ENCODE data around the gene HNRNPC.
"Not testable (repeated sequence)": the region's sequence is repeated elsewhere in the genome, so short reads cannot be mapped to it uniquely, and the experiment has no call there.

The HNRNPC gene

DNA sequence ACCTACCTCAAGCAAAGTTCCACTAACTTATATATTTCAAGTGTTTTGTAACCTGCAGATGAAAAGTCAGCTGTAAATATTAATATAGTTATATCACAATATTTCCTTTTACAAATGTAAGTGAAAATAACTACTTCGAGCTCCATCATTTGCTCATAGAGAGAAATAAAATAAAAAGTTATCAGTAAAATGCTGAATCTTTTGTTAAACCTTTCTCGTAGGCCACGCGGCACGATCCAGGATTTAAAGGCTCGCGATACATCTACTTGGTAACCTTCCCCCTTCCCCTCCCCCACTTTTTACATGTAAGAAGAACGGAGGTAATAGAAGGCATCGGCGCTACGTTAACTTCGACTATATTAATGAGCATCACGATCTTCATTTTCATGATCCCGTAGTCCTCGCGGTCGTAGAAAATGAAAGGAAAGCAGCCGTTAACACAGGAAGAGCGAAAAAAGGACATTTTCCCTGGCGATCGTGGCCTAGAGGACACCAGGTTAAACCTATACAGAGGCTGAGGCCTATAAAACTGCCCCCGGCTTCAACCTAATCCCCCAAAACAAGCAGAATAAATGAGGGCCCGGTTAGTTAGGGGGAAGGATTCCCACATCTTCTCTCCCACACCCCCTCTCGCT, 508 bp downstream of the HNRNPC start:
- peak; percentile 56 for DNase-seq (ENCODE audit: low spot score)

DNA sequence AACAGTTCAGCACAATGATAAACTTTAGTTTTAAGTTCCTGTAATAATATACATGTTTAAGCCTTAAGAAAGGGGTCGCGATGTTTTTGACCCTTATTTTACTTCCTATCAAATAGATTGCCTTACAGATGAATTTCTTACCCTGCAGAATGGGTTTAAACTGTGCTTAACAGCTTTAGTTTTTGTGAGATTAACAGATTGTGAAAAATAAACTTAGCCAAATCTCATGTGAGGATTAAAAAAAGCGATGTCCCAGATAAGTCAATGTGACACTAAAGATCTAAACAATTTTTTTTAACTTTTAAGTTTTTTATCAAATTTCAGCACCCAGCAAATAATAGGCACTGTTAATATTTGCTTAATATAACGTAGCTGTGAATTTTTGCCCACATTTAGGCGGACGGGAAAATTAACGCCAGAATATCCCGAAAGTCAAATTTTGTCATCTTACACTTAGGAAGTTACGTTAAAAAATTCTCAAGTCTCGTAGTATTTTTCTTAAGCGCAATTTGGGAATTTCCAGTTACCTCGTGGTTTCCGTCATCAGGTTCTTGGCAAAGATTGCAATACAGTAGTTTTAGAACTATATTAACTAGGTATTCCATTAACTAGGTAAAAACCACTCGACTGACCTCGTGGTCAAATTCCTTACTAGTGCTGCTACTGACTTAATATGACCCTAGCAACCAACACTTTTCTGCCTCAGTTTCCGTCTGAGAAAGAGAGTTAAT, 1.2 kb downstream of the HNRNPC start:
- peak; percentile 95 for DNase-seq (ENCODE audit: low spot score)

DNA sequence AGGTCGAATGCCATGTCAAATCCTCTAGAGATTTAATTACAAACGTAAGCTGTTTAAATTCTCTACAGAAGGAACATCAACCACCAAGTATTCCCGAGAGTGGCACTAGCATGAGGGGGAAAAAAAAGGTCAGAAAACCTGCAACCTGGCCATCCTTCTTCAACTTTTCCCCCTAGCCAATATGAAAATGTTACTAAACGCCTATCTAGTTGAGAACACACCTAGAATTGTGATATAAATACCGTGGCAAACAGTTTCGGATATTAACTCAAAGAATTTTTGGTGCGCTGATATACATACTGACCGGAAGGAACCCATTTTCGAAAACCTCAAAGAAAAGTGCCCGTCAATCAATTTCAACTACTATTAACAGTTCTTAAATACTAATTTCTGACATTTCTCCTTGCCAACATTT, 1.8 kb downstream of the HNRNPC start:
- DNase-seq (ENCODE audit: low spot score), result no peak

DNA sequence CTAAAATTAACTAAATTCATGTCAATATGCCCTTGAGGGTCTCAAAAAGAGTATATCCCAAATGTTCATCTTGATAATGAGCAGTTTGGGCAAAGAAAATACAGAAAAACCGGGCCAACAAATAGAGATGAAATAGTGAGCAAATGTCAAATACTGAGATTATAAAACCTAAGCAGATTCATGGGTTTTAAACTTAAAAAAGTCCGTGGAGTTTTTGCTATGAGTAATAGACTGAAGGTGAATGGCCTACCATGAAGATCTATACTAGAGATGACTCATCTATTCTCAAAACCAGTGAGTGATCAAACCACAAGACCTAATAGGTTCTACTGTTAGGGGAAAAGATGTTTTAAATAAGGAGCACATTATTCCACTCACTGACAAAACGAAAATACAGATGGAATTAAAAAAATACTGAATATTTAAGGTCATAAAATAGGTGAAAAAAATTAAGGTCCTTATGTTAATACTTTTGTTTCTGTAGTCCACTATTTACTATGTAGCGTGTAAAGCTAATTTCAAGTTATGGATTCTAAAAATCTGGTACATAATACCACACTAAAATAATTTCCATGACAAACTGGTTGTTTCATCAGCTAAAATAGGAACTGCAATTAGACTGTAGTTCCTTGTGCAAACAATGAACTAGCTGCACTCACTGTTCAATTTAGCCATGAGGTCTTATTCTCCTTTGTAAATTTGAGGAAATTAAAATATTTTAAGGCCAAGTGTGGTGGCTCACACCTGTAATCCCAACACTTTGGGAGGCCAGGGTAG, 5.0 kb downstream of the HNRNPC start:
- DNase-seq (ENCODE audit: low spot score), result peak; percentile 88

DNA sequence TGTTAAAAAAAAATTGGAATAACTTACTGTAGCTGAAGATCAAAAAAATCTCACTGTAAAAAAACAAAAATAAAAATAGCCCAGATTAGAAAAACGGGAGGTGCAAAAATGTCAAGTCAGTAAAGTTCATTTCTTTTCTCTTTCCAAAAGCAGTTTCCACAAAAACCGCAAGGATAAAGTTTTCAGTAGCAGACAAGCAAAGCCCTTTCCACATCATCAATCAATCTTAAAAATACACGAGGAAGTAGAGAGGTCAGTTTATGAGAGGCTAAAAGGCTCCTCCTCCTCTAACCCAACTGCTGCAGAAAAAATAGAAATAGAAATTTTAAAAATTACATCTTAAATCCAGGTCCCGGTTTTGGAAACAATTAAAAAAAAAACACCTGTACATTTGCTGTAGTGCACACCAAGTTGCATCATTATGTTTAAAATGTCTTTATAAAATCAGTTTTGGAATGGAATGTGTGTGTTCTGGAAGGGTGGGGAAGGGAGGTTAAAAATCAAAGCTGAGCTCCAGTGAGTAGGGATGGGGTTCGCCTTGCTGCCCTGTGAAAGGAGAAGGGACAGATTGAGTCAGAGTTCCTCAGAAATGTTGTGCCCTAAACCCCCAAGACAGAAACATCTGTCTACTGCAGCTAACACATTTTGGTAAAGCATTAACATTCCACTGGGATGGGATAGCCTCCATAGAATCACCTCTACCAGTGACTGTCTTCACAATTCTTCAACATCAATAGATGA, 5.8 kb downstream of the HNRNPC start:
- peak; percentile 41 for DNase-seq (ENCODE audit: low spot score)

DNA sequence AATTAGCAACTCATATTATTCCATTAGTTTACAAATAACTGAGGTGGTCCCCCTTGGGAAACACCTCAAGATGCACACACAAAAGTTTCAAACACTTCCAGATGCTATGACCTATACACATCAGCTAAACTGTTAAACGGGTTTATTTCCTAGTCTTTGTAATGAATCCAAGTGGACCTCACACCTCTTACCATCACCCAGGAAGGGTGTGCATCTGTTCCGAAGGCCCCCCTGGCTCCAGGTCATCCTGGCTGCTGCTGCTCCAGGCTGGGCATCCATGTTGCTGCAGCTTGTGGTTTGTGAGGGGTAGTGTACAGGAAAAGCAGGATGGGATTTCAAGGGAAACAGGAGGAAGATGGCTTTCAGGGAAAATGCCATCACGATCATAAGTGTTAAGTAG, 6.8 kb downstream of the HNRNPC start:
- DNase-seq (ENCODE audit: low spot score), result no peak

DNA sequence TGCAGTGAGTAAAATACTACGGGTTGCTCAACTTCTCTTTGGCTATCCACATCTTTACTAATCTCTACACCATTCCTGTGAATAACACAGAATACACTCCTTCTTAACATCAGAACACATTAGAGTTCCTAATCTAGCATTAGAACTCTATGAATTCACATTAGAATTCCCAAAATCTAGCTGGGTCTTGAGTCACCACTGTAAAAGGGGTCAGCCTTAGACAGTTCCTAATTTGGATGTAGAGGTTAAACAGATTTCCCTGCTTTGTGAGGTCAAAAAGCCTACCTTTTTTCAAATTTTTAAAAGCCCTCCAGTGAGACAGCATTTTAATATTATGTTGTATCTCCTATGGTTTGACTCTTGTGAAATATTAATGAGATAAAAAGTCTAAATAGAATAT, 7.4 kb downstream of the HNRNPC start:
- no peak for DNase-seq (ENCODE audit: low spot score)

DNA sequence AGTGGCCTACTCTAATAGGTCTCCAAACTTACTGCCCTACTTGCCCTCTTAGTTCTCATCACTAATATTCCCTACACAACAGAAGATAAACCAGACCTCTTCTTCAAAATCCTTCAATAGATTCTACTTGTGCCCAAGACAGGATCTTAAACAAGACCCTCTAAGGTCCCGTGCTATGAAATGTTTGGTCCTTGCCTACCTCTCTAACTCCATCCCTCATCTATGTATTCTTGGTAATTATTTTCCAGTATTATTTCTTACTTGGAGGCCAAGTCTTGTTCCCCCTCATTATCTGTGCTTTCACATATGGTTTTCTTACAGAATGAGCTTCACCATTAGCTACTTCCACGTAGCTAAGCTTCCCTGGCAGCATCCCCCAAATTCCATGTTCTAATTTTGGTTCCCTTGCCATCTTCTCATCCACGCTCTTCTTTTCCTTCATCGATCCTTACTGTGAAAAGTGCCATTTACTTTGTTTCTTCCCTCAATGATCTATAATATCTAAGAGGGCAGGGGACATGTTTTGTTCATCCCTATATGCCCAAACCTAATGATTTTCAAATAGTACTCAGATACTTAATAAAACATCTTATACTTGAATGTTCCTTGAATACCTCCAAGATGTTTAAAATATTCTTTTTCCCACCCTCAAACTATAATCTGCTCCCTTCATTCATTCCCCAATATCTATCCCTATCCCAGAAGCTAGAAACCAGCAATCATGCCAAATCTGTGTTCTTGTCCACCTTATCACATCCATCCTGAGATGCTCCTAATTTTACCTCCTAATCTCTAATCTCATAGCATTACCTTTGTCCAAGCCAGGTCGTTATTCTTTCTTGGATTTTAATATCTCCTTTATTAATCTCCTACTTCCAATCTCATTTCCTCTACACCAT, 10.1 kb downstream of the HNRNPC start:
- no peak for DNase-seq (ENCODE audit: low spot score)

DNA sequence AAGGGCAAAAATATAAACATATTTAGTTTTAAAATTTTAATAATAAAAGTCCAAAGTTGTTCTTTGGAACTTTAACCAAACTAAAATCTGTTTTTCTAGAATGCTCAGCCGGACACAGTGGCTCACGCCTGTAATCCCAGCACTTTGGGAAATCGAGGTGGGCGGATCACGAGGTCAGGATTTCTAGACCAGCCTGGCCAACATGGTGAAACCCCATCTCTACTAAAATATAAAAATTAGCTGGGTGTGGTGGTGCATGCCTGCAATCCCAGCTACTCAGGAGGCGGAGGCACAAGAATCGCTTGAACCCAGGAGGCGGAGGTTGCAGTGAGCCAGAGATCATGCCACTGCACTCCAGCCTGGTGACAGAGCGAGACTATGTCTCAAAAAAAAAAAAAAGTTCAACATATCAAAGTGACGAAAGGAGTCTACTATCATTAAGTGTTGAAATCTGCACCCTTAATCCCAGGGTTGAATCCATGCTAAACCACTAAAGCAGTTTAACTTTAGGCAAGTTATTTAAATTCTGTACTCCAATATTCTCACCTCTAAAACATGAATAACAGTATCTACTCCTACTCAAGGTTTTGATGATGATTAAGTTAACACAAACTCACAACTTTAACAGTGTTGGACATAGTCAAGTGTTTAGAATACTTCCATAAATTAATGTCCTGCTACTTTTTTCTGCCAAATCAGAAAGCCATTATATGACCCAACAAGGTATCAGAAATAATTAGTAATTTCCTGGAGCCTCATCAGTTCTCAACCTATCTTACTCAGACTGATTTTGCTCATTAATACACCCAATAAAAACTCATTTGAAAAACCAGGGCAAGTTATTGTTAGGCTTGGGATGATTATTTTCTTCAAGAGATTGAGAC, 11.0 kb downstream of the HNRNPC start:
- DNase-seq (ENCODE audit: low spot score), result no peak

DNA sequence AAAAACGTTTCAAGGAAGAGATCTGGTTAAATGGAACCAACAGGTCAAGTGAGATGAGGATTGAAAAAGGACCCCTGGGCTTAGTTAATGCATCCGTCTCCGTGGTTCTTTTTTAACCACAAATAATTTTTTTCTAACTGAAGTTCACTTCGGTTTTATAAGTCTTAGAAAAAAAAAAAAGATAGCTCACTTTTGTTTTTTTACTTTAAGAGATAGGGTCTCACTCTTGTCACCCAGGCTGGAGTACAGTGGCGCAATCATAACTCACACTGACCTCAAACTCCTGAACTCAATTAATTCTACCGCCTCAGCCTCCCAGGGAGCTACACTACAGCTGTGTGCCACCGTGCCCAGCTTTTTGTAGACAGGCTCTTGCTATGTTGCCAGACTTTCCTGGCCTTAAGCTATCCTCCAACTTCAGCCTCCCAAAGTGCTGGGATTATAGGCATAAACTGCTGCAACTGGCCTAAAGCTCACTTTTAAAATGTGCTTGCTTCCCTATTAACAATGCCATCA, 11.8 kb downstream of the HNRNPC start:
- no peak for DNase-seq (ENCODE audit: low spot score)

DNA sequence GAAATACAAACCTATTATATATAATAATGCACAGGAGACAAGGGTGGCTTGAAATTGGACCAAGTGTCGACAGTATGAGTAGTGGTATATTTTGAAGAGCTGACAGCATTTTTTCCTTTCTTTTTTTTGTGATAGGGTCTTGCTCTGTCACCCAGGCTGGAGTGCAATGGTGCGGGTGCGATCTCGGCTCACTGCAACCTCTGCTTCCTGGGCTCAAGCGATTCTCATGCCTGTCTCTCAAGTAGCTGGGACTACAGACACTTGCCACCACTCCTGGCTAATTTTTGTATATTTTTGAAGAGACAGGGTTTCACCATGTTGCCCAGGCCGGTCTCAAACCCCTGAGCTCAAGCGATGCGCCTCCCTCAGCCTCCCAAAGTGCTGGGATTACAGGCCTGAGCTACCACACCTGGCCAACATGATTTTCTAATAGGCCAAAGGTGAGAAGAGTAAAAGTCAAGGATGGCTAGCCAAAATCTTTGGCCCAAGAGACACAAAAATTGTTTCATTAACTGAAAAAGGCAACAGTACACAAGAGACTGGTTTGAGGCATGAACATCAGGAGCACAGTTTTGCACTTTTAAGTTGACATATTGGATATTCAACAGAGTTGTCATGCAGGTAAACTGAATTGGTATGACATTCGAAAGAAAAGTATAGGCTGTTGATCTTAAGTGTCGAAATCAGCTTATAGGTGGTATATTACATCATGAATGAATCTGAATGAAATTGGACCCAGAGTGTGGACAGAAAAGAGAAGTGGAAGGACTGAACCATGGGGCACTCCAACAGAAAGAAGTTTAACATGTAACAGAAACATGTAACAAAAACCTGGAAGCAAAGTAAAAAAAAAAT, 12.5 kb downstream of the HNRNPC start:
- DNase-seq (ENCODE audit: low spot score), result no peak

DNA sequence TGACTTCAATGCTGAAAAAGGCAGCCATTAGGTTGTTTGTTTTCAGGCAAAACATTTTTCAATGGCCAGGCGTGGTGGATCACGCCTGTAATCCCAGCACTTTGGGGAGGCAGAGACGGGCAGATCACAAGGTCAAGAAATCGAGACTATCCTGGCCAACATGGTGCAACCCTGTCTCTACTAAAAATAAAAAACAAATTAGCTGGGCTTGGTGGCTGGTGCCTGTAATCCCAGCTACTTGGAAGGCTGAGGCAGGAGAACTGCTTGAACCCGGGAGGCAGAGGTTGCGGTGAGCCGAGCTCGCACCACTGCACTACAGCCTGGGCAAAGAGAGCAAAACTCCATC, 13.2 kb downstream of the HNRNPC start:
- not testable (repeated sequence) for DNase-seq (ENCODE audit: low spot score)

DNA sequence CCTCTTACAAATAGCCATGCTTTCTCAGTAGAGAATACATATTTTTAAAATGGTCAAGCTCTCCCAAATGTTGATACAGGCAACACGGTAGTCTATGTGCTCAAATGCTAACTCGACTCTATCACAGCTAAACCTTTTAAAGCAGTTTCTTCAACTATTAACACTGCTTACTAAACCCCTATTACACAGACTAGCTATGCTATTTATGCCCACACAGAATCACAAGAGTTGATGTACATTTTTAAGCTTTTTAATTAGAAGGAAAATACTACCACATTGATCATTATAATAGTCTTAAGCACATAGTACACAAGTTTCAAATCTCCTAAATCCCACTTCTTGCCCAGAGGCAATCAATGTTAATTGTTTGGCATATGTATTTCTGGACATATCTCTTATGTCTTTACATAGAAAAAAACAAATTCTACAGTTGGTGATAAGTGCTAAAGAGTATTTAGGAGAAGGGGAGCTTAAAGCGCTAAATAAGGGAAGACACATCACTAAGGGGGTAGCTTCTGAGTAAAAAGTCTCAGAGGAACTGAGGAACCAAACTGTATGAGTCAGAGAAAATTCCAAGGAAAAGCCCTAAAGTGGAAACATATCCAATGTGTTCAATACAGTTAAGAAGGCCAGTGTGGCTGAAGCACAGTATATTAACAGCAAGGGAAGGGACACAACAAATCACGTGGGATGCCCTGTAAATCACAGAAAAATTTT, 13.7 kb downstream of the HNRNPC start:
- no peak for DNase-seq (ENCODE audit: low spot score)

DNA sequence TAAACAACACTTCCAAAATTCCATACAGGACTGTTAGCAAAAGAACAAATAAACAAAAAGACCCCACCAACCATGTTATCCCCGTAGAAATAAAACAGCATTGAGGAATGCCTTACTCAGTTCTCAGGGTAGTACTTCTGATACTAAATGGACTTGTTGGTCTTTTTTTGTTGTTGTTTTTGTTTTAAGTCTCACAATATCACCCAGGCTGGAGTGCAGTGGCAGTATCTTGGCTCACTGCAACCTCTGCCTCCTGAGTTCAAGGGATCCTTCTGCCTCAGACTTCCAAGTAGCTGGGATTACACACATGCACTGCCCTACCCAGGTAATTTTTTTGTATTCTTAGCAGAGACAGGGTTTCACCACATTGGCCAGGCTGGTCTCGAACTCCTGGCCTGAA, 17.1 kb downstream of the HNRNPC start:
- no peak for DNase-seq (ENCODE audit: low spot score)

DNA sequence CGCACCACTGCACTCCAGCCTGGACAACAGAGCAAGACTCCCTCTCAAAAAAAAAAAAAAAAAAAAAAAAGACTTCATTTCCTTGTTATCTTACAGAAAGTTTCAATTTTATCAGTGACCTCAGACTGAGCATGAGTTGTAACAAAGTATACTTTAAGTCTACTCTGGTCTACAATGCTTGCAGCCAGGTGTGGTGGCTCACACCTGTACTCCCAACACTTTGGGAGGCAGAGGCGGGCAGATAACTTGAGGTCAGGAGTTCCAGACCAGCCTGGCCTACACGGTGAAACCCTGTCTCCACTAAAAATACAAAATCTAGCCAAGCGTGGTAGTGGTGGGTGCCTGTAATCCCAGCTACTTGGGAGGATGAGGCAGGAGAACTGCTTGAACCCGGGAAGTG, 18.0 kb downstream of the HNRNPC start:
- DNase-seq (ENCODE audit: low spot score), result no peak

DNA sequence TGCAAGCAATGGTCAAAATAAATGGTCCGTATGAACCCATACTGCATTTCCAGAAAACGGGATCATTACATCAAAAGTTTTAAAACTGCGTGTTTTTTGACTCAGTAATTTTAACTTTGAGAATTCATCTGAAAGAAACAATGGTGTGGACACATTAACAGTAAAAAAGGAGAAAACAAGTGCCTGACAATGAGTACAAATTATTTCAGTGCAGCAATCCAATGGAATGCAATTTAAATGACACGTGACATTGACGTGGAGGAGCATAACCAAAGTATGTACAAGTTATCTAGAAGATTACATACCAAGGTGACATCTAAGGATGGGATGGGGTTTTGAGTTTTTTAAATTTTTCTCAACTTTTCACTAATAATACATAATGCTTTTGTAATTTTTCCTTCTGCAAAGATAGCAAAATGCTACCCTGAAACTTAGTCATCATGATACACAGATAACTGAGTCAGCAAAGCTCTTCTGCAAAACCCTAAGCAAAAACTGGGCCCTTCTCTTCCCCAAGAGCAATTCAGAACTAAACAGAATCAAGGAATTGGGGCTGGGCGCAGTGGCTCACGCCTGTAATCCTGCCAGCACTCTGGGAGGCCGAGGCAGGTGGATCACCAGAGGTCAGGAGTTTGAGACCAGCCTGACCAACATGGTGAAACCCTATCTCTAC, 20.4 kb downstream of the HNRNPC start:
- DNase-seq (ENCODE audit: low spot score), result no peak

DNA sequence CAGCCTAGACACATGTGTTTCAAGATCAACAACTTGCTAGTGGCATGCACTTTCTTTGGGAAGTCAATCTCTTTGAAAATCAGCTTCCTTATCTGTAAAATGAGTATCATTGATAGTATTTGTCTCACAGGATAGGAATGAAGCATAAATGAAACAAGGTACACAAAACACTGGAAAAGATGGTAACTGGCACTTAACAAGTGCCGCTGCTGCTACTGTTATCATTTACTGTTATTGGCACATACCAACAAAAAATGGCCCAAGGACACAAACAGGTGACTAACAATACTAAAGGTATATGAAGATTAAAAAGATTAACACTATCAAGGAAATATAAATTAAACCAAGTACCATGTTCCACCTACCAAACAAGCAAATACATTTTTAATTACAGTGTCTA, 20.9 kb downstream of the HNRNPC start:
- DNase-seq (ENCODE audit: low spot score), result no peak

DNA sequence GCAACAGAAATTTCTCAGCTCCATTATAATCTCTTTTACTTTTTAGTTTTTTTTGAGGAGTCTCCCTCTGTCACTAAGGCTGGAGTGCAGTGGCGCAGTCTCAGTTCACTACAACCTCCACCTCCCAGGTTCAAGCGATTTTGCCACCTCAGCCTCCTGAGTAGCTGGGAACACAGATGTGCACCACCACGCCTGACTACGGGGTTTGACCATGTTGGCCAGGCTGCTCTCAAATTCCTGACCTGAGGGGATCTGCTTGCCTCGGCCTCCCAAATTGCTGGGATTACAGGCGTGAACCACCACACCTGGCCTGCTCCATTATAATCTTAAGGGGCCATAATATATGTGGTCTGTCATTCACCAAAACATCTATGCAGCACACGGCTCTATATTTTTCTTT, 23.4 kb downstream of the HNRNPC start:
- no peak for DNase-seq (ENCODE audit: low spot score)

Measured in kidney tubule cell (primary cell).